C4-2B (cell line): ENCODE data around the gene ANO3.

ENCODE experiments used
- ZFX ChIP-seq: fragments of 450-650 bp; IDR thresholded peaks from 2 replicates; pipeline ENCODE4 v1.6.1; 2017
- TF ChIP-seq, protein P1 (sequence below): fragments of 450-650 bp; conservative IDR thresholded peaks from 2 replicates; pipeline ENCODE4 v1.5.1; 2017; ENCODE audit warnings: mild to moderate bottlenecking

DNA sequence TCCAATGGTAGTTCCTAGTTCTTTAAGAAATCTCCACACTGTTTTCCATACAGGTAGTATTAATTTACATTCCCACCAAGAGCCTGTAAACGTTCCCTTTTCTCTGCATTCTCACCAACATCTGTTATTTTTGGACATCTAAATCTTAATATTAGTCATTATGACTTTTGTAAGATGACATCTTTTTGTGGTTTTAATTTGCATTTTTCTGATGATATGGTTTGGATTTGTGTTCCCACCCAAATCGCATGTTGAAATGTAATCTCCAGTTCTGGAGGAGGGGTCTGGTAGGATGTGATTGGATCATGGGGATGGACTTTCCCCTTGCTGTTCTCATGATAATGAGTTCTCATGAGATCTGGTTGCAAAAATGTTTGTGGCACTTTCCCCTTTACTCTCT, 151.2 kb downstream of the ANO3 start:
- TF ChIP-seq, protein P1, sequence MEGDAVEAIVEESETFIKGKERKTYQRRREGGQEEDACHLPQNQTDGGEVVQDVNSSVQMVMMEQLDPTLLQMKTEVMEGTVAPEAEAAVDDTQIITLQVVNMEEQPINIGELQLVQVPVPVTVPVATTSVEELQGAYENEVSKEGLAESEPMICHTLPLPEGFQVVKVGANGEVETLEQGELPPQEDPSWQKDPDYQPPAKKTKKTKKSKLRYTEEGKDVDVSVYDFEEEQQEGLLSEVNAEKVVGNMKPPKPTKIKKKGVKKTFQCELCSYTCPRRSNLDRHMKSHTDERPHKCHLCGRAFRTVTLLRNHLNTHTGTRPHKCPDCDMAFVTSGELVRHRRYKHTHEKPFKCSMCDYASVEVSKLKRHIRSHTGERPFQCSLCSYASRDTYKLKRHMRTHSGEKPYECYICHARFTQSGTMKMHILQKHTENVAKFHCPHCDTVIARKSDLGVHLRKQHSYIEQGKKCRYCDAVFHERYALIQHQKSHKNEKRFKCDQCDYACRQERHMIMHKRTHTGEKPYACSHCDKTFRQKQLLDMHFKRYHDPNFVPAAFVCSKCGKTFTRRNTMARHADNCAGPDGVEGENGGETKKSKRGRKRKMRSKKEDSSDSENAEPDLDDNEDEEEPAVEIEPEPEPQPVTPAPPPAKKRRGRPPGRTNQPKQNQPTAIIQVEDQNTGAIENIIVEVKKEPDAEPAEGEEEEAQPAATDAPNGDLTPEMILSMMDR = no peak
- no peak for TF ChIP-seq ZFX
